M059J (cell line): Measurements from ENCODE around the gene TSPAN6. TPM values are rescaled to one million over a fixed set of nuclear protein-coding genes. Genes with fewer than 3 reads are reported as not detected.

Experiments used
- DNase-seq: peaks from one replicate; pipeline ENCODE4 v3.0.0-alpha.2; 2012; ENCODE audit warnings: low read depth
- total RNA-seq: library from RNA; depleted of rRNA; stranded (reverse); fragments of >200 nt; shearing (Covaris generic); gene quantifications from 2 replicates; pipeline ENCODE4 v1.2.3, GENCODE V29; 2014; rRNA removed

The TSPAN6 gene, protein sequence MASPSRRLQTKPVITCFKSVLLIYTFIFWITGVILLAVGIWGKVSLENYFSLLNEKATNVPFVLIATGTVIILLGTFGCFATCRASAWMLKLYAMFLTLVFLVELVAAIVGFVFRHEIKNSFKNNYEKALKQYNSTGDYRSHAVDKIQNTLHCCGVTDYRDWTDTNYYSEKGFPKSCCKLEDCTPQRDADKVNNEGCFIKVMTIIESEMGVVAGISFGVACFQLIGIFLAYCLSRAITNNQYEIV
- total RNA-seq, result 52.0 and 66.0 TPM in 2 replicates

DNA sequence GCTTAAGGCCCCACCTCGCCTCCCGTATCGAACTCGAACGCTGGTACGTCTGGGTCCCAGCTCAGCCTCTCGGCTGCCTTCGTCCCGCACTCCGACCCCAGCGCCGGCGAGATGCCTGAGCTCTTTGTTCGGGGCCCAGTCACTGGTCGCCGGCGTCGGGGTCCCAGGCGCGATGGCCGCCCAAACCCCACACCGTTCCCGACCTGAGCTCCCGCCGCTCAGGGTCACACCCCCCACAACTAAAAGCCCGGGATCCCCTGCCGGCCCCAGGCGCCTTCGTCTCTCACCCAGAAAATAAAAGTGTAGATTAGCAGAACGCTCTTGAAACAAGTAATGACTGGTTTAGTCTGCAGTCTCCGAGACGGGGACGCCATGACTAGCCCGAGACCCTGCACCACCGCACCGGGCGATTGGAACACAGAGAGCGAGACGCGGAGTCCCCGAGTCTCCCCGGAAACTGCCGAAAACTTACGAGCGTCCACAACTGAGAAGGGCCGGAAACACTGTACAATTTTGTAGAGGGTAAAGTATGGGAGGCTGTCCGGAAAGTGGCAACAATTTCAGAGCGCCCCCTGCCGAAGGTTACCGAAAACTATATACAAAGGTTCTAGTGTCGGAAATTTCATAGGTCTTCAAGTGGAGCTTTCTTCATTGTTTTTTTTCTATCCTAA is at the start of gene TSPAN6:
TSPAN6 (minus strand) TSS at position 486 of the 671 bp plus-strand sequence; CDS start at position 374, 112 bp downstream.
- DNase-seq, result peak; percentile 90

DNA sequence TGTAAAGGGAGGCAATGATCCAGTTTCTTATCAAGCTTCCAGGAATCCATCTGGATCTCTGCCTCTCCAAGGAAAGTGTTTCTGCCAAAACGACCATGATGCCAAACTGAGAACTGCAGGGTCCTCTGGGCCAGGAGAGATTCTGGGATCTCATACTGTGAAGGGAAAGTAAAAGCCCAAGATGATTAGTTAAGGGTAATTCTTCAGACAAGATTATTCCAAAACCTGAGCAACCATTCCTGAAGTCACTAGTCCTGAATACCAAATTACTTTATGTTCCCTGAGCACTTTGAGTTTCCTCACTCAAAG is 49.3 kb upstream of the TSPAN6 start:
- no peak for DNase-seq

DNA sequence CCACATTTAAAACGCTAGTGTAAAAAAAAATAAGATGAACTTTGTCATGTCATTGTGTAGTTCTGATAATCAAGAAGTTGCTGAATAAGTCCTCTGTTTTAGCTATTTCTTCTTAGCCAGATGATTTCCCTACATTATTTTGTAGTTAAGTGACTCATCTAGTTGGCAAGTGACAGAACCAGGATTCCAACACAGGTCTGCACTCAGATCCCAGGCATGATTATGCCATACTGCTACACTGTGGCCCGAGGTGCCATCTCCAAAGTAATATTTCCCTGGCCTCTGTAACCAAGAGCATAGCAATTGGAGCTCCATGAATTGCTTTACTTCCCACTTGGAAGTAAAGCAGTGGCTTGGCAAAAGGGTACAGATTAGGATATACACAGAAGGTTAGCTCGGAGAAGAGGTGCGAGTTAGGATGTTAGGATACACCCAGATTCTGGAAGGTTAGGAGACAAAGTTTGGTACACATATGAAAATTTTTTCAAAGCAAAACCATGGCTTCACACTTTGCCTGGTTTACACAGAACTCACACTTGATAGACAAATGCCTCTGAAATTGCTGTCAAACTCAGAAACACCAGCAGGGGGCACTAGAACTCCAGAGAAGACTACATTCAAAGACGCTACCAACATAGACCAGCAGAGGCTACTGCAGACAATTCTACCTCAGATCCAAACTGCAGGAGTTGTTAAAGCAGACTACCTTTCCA is 48.8 kb upstream of the TSPAN6 start:
- DNase-seq, result peak; percentile 71

DNA sequence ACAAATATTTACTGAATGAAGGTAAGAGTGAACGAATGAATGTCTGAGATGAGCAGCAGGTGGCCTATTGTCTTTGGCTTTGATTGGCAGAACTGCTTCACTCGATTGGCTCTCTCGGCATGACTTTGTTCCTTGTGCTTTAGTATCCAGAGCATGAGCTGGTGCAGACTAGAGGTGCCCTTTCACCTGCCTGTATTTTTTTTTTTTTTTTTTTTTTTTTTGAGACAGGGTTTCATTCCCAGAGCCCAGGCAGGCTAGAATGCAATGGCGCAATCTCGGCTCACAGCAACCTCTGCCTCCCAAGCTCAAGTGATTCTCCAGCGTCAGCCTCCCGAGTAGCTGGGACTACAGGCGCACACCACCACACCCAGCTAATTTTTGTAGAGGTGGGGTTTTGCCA is 46.3 kb upstream of the TSPAN6 start:
- no peak for DNase-seq

DNA sequence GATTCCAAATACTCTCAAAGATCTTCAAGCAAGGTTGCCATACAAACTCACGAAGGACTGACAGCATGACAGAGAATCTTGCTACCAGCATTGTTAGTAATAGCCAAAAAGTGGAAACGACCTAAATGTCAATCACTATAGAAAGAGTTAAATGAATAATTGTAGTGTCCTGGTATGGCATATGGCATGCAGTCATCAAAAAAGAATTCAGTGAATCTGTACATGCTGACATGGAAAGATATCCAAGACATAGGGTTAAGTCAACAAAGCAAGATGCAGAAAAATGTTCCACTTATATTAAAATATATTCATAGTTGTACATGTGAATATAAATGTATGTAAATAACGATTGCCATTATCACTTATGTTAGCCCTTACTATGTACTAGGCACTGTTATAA is 45.0 kb upstream of the TSPAN6 start:
- no peak for DNase-seq

DNA sequence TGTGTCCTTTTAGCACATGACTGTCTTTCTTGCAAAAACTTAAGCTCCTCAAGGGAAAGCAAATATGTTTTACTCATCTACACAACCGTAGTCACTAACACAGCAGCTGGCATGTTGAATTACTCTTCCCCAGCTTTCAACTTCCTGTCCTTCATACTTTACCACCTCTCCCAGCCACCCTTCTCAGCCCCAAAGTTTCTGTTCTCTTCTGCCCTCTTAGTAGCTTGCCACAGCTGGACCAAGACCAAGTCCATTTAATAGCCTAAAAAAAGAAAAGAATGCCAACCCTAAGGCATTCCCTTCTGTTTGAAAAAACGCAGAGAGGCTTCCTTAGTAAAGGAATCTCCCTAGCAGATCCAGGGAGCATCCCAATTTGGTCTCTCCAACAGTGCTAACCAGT is 44.1 kb upstream of the TSPAN6 start:
- peak; percentile 15 for DNase-seq

DNA sequence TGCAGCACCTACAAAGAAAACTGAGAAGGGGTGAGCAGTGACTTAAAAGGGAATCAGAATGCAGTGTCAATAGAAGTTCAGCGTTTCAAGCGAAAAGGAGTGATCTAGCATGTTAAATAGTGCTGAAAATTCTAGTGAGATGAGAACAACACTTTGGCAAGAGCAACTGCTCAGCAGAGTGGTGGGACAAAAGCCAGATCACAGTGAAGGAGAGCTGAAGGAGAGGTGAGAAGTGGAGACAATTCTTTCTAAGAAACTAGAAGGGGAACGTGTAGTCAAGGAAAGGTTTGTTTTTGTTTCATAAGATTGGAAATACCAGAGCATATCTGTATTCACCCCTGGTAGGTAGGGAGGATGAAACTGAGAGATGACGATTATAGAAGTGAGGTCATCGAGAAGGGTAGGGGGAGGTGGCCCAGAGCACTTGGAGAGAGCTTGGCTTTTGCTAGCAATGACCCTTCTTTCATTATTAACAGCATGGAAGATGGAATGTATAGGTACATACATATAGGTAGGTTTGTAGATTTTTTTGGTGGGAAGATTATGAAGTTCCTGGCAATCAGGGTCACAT is 41.1 kb upstream of the TSPAN6 start:
- no peak for DNase-seq

DNA sequence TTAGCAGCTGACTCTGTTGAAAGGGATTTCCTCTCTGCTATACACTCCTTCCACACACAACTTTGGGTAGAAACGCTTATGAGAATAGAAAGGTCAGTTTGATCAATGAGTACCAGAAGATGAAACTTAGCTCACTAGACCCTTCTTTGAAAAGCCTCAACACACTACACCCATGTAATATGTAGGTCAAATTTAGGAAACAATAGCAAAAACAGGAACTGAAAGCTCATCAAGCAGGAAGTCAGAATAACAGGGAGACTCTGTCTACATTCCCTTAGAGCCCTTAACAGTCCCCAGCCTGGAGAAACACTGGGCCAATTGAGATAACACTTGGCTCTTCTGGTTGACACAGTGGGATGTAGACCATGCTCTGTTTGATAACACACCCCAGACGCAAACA is 38.1 kb upstream of the TSPAN6 start:
- no peak for DNase-seq

DNA sequence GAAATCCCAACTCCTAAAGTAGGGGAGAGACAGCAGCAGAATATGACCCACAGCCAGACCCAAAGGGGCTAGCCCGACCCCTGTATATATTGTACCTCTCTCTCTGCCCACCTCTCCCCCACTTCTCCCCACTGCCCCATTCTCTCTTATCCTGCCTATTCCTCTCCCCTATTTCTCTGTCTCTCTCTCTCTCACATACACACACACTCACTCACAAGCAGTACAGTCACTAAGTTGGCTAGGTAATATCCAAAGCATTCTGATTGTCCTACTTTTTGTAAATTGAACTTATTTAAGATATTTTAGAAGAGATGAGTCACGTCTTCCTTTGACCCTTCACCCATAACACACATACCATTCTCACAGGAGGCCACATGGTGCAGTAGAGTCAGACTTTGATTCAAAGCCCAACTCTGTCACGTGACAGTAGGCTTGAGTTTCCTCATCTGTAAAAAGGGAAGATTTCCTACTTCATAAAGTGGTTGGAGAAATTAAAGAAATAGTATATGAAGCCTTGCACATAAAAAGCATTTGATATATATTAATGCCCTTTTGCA is 36.9 kb upstream of the TSPAN6 start:
- DNase-seq, result peak; percentile 71

DNA sequence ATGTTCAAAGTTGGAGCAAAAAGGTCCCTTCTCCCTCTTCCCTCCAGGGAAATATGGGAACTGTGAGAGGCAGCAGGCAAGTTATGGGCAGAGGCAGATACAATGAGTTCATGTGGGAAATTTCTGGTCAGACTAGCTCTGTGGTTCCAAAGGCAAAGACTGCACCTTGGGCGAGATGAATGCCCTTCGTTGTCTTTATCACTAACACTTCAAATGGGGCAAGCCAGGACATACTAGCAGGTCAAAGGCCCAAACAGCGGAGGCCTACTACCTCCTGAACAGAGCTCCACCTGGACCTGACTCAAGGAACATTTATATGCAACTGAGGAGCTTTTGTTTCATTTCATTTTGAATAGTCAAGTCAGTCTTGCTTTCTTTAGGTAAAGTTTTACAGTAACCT is 36.4 kb upstream of the TSPAN6 start:
- DNase-seq, result no peak

DNA sequence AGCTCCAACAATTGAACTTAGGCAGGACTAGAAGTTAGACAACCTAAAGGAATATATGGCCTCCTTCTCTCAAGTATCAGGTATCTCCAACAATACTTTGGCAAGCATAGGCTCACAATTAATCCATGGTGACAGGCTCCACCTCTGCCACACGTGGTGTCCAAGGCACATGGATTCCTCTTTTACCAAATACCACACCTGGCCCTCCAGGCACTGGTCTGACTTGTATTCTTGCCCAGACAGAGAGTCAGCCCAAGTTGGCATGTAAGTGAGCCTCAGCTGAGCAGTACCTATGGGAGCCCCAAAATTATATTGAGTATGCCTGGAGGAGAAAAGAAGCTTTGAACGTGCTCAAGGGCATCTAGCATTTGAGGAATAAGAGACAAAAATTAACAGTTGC is 27.0 kb upstream of the TSPAN6 start:
- DNase-seq, result no peak

DNA sequence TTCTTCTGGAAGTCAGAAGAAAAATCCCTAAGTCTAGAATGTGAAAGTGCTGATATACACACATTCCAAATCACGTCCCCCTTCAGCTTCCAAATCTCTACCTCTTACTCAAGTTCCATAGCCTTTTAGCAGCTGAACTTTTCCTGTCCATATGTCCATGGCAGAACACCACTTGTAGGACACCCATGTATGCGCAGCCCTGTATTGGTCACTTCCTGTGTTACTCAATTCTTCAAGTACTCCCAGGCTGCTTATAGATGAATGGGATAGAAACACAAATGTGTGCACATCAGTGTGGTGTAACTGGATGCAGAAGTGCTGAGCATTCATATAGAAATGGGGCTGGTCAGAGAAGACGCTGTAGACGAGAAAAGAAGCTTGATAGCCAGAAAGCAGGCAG is 26.2 kb upstream of the TSPAN6 start:
- no peak for DNase-seq

DNA sequence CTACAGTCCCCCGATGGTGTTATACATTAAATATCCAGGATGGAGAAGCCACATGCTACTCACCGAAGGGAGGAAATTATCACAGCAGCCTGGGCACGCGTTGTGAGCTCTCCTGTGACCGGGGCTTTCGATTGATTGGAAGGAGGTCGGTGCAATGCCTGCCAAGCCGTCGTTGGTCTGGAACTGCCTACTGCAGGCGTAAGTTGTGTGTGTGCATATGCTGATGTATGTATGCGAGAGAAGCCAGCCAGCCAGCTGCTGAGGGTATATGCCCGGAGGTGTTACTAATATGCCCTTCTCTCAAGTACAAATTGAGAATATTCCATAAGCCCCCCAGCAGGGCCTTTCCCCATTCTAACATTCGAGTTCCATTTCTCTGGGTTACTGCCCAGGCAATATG is 25.6 kb upstream of the TSPAN6 start:
- DNase-seq, result no peak

DNA sequence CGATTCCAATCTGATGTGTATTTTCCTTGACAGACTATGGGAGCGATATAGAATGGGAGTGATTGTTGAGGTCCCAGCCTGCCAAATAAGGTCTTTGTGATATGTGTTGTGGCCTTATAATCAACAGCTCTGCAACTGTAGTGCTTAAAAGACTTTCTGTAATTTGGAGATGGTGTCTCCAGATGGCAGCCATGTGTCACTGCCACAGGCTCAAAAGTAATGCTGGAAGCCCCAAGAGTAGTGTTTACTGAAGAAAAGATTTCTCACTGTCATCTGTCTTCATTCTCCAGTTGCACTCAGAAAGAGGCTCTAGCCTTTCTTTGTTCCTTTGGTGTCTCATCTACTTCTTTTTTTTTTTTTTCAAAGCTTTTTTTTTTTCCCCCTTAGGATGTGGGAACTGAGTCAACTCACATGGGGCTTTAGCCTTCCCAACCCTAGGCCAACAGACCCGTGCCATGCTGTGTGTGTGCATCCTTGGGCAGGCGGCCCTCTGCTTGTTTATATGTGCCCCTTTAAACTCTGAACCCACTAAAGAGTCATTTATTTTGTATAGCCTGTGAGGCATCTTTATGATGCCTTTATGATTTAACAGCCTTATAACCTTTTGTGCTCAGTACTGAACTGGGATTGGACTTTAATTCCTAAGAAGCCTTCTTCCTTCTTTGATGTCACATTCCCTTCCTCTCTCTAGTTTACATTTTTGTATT is 23.0 kb upstream of the TSPAN6 start:
- no peak for DNase-seq

DNA sequence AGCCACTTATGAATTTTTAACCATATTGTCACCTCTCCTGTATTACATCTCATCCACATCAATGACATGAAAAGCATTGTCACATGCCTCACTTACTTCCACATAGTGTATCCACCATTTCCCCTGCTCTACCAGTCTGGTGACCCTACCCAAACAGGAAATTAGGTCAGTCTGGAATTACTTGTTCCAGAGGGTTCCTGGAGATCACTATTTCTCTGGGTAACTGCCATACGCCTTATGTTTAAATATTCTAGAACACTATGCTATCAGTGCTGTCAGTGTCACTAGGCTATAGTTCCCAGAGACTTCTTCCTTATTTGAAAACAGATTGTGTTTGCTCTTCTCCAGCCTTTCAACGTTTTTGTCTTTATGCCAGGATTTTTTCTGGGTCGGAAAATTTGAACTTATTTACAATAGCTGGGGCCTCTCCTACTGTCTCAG is 22.4 kb upstream of the TSPAN6 start:
- DNase-seq, result no peak

DNA sequence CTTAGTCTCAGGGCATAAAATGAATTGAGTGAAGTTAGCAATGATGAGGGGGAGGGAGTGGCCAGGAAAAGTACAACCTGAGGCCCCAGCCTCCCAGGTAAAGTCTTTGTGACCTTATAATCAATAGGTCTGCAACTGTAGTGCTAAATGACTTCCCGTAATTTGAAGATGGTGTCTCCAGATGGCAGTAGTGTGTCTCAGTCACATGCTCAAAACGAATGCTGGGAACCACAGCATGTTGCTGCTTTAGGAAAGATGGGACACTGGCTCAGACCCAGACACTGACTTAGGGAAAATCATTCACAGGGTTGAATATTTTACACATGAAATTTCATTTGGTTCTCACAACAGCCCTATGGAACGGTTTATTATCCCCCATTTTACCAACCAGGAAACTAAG is 17.7 kb upstream of the TSPAN6 start:
- peak; percentile 31 for DNase-seq

DNA sequence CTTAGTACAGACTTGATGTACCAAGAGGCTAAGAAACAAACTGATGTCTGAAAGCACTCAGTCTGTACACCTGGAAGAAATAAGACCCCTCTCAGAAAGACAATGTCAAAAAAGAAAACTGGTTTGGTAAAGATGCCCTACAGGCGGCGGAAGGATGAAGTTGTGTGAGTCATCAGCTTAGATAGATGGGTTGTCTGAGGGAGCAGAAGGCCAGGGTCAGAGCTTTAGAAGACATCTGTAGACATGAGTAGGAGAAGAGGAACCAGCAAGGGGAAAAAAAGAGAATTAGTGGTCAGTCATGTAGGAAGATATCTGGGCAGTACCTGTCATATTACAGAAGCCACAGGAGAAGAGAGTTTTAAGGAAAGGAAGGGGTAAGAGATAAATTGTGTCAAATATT is 15.7 kb upstream of the TSPAN6 start:
- no peak for DNase-seq

DNA sequence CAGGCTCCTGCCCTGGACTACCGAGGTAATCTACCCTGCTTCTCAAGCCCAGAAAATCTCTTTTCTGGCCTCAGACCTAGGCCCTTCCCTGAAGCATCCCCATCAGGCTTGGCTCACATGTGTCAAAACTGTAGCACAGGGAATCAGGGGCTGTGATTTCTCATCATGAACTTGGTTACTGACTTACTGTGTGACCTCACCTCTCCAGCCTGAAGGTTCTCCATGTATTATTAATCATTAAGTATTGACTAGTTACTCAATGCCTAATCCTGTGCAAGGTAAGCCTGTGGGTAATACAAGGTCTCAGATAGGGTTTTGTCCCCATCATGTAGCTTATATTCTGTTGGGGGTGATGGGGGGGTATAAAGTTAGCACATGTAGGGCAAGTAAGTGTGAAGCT is 14.2 kb upstream of the TSPAN6 start:
- no peak for DNase-seq

DNA sequence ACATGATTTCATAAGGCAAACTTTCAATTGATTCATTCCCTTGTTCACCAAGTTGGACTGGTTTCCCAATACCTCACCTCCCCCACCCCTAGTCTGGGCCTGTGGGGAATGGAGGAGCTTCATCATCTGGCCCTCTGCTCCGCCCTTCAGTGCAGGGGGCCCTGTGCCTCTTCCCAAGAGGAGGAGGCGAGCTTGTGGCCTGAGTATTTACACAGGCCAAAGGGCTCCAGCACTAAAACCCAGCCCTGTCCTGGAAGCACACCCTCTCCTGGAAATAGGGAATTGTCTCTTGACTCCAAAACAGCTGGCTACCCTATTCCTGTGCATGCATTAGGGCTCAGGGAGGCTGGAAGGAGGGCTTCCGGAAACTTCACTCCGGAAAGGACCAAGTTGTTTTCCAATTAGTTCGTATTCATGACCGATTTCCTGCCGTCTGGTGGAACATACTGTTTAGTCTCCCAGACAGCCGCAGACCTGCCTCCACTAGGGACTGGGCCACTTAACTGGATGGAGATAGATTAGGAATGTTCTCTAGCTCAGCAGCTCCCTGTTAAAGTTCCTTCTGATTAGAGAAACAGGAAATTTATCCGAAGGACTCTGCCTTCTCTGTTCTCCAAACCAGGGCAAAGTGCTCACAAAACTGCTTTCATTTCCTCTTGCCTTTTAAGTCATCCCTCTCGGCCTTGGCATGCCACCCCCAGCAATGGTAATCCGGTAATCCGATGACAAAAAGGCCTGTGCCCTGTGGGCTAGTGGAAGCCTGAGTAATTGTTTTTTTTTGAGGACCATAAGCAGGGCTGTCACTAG is 13.1 kb upstream of the TSPAN6 start:
- peak; percentile 77 for DNase-seq

DNA sequence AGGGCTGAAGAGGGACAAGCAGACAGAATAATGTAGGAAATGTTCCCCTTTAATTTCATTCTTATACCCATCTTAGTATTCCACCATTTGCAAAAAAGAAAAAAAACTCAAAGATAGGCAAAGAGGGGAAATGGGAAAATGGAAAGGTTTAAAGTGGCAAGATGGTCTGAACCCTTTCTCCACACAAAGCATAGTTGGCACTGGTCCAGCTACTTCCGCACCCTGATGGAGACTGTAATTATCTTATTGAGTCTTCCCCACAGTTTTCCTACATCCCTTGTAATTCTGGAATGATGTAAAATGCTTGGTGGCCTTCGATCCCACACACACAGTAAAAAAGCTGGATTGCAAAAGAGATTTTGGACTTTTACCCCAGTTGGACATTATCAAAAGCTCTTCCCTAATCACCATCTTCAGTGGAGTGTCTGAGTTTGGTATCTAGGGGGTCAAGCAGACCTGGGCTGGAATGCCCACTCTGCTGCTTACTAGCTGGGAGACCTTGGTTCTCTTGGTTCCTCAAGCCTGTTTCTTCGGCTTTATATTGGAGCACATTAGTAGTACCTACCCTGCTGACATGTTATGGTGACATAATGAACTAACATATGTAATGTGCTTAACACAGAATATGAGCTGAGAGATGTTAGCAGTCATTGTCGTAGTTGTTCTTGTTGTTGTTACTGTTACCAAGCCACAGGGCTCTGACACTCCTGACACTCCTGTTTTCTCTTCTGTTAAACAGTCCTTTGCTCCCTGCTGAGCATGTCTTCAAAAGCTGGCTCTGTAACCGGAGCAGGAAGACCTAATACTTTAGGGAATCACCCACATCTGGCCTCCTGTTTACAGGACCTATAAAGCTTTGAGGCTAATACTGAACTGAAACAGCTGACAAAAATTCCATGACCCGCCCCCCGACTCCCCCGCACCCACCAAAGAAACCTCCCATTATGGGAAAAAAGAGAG is 12.1 kb upstream of the TSPAN6 start:
- peak; percentile 62 for DNase-seq
